Measurements from ENCODE around the gene MAP4K5. TPM values are rescaled to one million over a fixed set of nuclear protein-coding genes. Genes with fewer than 3 reads are reported as not detected.
A peak's percentile ranks its signal among the peaks of the same experiment; 100 is the strongest.

Gene MAP4K5
- total RNA-seq, 1 experiment from 2014 or later: 39.1 TPM

DNA sequence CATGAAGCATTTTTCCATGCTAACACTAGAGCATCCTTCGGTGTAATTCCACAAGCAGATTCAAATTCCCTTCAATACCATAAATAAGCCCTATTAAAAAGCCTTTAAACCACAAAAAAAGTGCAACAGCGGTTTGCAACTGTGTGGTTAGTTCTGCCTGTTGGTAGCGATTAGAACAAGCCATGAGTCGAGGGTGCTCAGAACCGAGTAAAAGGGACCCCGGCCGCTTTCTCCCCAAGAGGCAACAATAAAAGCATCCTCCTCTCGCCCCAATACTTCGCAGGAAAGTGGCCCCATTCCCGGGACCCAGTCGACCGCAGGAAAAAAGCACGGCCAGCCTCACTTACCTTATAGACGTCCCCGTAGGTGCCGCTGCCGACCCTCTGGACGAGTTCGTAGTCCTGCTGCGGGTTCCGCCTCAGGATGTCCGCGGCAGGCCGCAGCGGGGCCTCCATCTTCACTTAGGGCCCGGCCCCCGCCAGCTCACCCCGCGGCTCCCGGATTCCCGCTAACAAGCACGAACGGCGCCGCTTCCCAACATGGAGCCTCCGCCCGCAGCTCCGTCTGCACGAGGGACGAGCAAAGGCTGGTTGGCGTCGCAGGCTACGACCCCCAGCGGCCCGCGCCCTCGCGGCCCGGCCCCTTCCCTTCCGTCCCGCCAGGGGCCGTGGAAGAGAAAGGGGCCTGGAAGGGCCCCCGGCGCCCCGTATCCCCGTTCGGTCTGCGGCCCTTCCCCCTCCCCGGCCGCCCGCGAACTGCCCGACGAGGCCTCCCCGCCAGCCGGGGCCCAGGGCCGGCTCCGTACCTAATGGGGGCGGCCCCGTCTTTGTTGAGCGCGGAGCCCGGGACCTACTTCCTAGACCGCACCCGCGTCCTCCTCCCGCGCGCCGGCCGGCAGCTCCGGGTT lies 521 bp downstream of the MAP4K5 start:
- no peak for TF ChIP-seq EGR1 (IDR thresholded peaks at IDR 0.05; ENCODE audit: low read depth)
- peak; percentile 8 for TF ChIP-seq YY1 (IDR thresholded peaks at IDR 0.05; ENCODE audit: extremely low read depth, insufficient replicate concordance, low read depth, low read length)
- no peak for TF ChIP-seq TCF7L2 (IDR thresholded peaks at IDR 0.05; ENCODE audit: borderline replicate concordance, extremely low read depth, insufficient read depth, insufficient read length)
- TF ChIP-seq EZH2 (IDR thresholded peaks at IDR 0.05): no peak
- TF ChIP-seq SP1 (IDR thresholded peaks at IDR 0.05; ENCODE audit: low read depth): no peak
- TF ChIP-seq, protein P1, sequence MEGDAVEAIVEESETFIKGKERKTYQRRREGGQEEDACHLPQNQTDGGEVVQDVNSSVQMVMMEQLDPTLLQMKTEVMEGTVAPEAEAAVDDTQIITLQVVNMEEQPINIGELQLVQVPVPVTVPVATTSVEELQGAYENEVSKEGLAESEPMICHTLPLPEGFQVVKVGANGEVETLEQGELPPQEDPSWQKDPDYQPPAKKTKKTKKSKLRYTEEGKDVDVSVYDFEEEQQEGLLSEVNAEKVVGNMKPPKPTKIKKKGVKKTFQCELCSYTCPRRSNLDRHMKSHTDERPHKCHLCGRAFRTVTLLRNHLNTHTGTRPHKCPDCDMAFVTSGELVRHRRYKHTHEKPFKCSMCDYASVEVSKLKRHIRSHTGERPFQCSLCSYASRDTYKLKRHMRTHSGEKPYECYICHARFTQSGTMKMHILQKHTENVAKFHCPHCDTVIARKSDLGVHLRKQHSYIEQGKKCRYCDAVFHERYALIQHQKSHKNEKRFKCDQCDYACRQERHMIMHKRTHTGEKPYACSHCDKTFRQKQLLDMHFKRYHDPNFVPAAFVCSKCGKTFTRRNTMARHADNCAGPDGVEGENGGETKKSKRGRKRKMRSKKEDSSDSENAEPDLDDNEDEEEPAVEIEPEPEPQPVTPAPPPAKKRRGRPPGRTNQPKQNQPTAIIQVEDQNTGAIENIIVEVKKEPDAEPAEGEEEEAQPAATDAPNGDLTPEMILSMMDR (IDR thresholded peaks at IDR 0.05 in 2 of 3, conservative IDR thresholded peaks at IDR 0.05 in 1 of 3; ENCODE audit: borderline replicate concordance in 1 of 3, insufficient read depth in 1 of 3, low read depth in 2 of 3, low read length in 2 of 3): no peak
- TF ChIP-seq POLR2AphosphoS5 (IDR thresholded peaks at IDR 0.05; ENCODE audit: low read depth, low read length): no peak
- no peak for TF ChIP-seq ZNF274 (IDR thresholded peaks at IDR 0.05; ENCODE audit: low read depth, low read length)
- TF ChIP-seq, protein P2, sequence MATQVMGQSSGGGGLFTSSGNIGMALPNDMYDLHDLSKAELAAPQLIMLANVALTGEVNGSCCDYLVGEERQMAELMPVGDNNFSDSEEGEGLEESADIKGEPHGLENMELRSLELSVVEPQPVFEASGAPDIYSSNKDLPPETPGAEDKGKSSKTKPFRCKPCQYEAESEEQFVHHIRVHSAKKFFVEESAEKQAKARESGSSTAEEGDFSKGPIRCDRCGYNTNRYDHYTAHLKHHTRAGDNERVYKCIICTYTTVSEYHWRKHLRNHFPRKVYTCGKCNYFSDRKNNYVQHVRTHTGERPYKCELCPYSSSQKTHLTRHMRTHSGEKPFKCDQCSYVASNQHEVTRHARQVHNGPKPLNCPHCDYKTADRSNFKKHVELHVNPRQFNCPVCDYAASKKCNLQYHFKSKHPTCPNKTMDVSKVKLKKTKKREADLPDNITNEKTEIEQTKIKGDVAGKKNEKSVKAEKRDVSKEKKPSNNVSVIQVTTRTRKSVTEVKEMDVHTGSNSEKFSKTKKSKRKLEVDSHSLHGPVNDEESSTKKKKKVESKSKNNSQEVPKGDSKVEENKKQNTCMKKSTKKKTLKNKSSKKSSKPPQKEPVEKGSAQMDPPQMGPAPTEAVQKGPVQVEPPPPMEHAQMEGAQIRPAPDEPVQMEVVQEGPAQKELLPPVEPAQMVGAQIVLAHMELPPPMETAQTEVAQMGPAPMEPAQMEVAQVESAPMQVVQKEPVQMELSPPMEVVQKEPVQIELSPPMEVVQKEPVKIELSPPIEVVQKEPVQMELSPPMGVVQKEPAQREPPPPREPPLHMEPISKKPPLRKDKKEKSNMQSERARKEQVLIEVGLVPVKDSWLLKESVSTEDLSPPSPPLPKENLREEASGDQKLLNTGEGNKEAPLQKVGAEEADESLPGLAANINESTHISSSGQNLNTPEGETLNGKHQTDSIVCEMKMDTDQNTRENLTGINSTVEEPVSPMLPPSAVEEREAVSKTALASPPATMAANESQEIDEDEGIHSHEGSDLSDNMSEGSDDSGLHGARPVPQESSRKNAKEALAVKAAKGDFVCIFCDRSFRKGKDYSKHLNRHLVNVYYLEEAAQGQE (IDR thresholded peaks at IDR 0.05; ENCODE audit: low read depth): no peak
- TF ChIP-seq, protein P3, sequence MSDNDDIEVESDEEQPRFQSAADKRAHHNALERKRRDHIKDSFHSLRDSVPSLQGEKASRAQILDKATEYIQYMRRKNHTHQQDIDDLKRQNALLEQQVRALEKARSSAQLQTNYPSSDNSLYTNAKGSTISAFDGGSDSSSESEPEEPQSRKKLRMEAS (IDR thresholded peaks at IDR 0.05): no peak
- no peak for TF ChIP-seq CEBPB (IDR thresholded peaks at IDR 0.05; ENCODE audit: low read depth)
- TF ChIP-seq SIN3A (IDR thresholded peaks at IDR 0.05; ENCODE audit: low read depth): no peak
- TF ChIP-seq CBX3 (IDR thresholded peaks at IDR 0.05; ENCODE audit: low read depth): 0 out of 2 replicates have a peak, but pooled peaks have one; percentile 6
- TF ChIP-seq EZH2phosphoT487 (IDR thresholded peaks at IDR 0.05; ENCODE audit: borderline replicate concordance): no peak
- TF ChIP-seq, protein P4, sequence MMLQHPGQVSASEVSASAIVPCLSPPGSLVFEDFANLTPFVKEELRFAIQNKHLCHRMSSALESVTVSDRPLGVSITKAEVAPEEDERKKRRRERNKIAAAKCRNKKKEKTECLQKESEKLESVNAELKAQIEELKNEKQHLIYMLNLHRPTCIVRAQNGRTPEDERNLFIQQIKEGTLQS (IDR thresholded peaks at IDR 0.05): no peak
- TF ChIP-seq RAD21 (IDR thresholded peaks at IDR 0.05; ENCODE audit: low read depth): no peak
- TF ChIP-seq ZFX (IDR thresholded peaks at IDR 0.05): peak; percentile 99
- no peak for TF ChIP-seq ELF1 (IDR thresholded peaks at IDR 0.05; ENCODE audit: borderline replicate concordance, low read depth)
- TF ChIP-seq FOSL1 (IDR thresholded peaks at IDR 0.05; ENCODE audit: low read depth): no peak
- peak overlapping the region; percentile 97 for H3K4me2 ChIP-seq (ENCODE audit: low read length)
- H3K9me2 ChIP-seq (ENCODE audit: insufficient read depth): no peaks in the 10 kb centered on the region
- intact Hi-C loops (cut with micrococcal nuclease): loop anchor here (1.0 to 5.0 kb wide), 3 partner anchors 211 to 670 kb away; no protein-coding TSS in a partner anchor
- no TSS peak for BruUV-seq (replicated peaks)
- no peak overlapping the region for H2AFZ ChIP-seq (ENCODE audit: low read depth, low read length, poor library complexity, severe bottlenecking)
- ChIA-PET POLR2A (interaction anchor here (0.6 to 0.9 kb wide), 2 partner anchors 203 to 211 kb away, joined by 3 read pairs; no protein-coding TSS in a partner anchor), CTCF (interaction anchor here (0.7 to 1.4 kb wide), 6 partner anchors 9 to 624 kb away, joined by 3 to 6 read pairs (median 4); no protein-coding TSS in a partner anchor), RAD21 (ENCODE audit: low non-redundant PET in 1 of 2, low total read pairs in 2 of 2, uncharacterized antibody in 2 of 2, unreplicated experiment in 2 of 2) (interaction anchor here (0.8 to 1.0 kb wide), 2 partner anchors 211 to 214 kb away, joined by 3 to 4 read pairs; no protein-coding TSS in a partner anchor)
- no peaks in the 10 kb centered on the region for H3K9me3 ChIP-seq (ENCODE audit: control insufficient read depth in 1 of 2, insufficient read depth in 1 of 2, low read depth in 1 of 2, low read length in 2 of 2)
- DNase-seq (ENCODE audit: low read depth, low spot score): no peak
- H4K20me1 ChIP-seq (ENCODE audit: insufficient read depth): peaks cover 12% of the 10 kb centered on the region; the same call in 1 of the 2 replicates
- H3K9ac ChIP-seq (ENCODE audit: low read length): peak overlapping the region; percentile 89
- H3K27ac ChIP-seq (ENCODE audit: low read depth, low read length): peak overlapping the region; percentile 88
- ATAC-seq: peak; percentile 38
- H3K36me3 ChIP-seq (ENCODE audit: control insufficient read depth in 1 of 2, insufficient read depth in 2 of 2, low read length in 2 of 2): no peaks in the 10 kb centered on the region
- peak overlapping the region; percentile 76 to 81 for H3K4me3 ChIP-seq (replicated peaks in 1 of 2; ENCODE audit: low read depth in 1 of 2, low read length in 2 of 2)
- H3K4me1 ChIP-seq (ENCODE audit: control insufficient read depth in 1 of 2, insufficient read depth in 2 of 2, low read length in 2 of 2): peaks cover 9 to 27% of the 10 kb centered on the region in 2 experiments; a peak in 3 of 4 replicates
- H3K79me2 ChIP-seq (ENCODE audit: insufficient read depth, low read length): peaks cover 51% of the 10 kb centered on the region
- H3K27me3 ChIP-seq (ENCODE audit: insufficient read depth, low read length): no peaks in the 10 kb centered on the region
